HT-29 (cell line): ENCODE measurements around the gene TAS2R13. TPM values are rescaled to one million over a fixed set of nuclear protein-coding genes. Genes with fewer than 3 reads are reported as not detected.

Source experiments
- DNase-seq: peaks from one replicate; pipeline ENCODE4 v3.0.0-alpha.2; 2015; ENCODE audit warnings: low spot score
- total RNA-seq: library from RNA; depleted of rRNA; stranded (reverse); fragments of >200 nt; shearing (Covaris generic); gene quantifications from 2 replicates; pipeline ENCODE4 v1.2.3, GENCODE V29; 2014; rRNA removed

Gene TAS2R13
- total RNA-seq, 1 experiment from 2014 or later, result 0.46 TPM

- peak; percentile 32 for DNase-seq
Observed at GRCh38 chr12:10867381-10867780, 42.0 kb downstream of the TAS2R13 start.

GRCh38 chr12:10863512-10864218, 45.7 kb downstream of the TAS2R13 start:
- DNase-seq, result no peak

GRCh38 chr12:10861366-10861765, 48.0 kb downstream of the TAS2R13 start:
- no peak for DNase-seq

Other genes with a start within 250 kb of the TAS2R13 start
- 7.4 and 12.8 TPM in 2 replicates for gene STYK1, start 235.5 kb downstream of the TAS2R13 start, total RNA-seq
- 195 and 214 TPM in 2 replicates for gene YBX3, start 186.2 kb downstream of the TAS2R13 start, total RNA-seq
- gene TAS2R7, start 106.9 kb downstream of the TAS2R13 start, total RNA-seq, result not detected in 2 replicates
- gene TAS2R8, start 102.3 kb downstream of the TAS2R13 start, total RNA-seq, result not detected in 2 replicates
- 0.56 TPM in 1 of 2 replicates, not detected in the other for gene TAS2R9, start 99.4 kb downstream of the TAS2R13 start, total RNA-seq
- 0.21 and 0.36 TPM in 2 replicates for gene TAS2R10, start 83.2 kb downstream of the TAS2R13 start, total RNA-seq
- gene PRR4, start 60.1 kb downstream of the TAS2R13 start, total RNA-seq, result 0.13 and 0.28 TPM in 2 replicates
- 13.8 and 17.4 TPM in 2 replicates for gene PRH1, start 25.3 kb downstream of the TAS2R13 start, total RNA-seq
- not detected in 2 replicates for gene PRH2, start 19.7 kb upstream of the TAS2R13 start, total RNA-seq
- gene TAS2R14, start 29.7 kb upstream of the TAS2R13 start, total RNA-seq, result 1.4 and 1.8 TPM in 2 replicates
- 0.26 and 0.99 TPM in 2 replicates for gene TAS2R50, start 77.3 kb upstream of the TAS2R13 start, total RNA-seq
- gene TAS2R20, start 88.7 kb upstream of the TAS2R13 start, total RNA-seq, result 0.79 and 0.86 TPM in 2 replicates
- 1.6 and 3.3 TPM in 2 replicates for gene TAS2R19, start 113.1 kb upstream of the TAS2R13 start, total RNA-seq
- gene TAS2R31, start 121.8 kb upstream of the TAS2R13 start, total RNA-seq, result 1.3 and 2.3 TPM in 2 replicates
- 0.31 and 0.76 TPM in 2 replicates for gene TAS2R46, start 152.7 kb upstream of the TAS2R13 start, total RNA-seq
- 0.51 and 1.7 TPM in 2 replicates for gene TAS2R43, start 182.8 kb upstream of the TAS2R13 start, total RNA-seq
- gene TAS2R30, start 225.1 kb upstream of the TAS2R13 start, total RNA-seq, result 0.79 and 0.86 TPM in 2 replicates